Keratinocyte (primary cell): Measurements from ENCODE around the gene TFDP1. TPM values are rescaled to one million over a fixed set of nuclear protein-coding genes. Genes with fewer than 3 reads are reported as not detected.

ENCODE experiments used
- DNase-seq: peaks from one replicate; pipeline ENCODE4 v3.0.0-alpha.2; 2011; ENCODE audit warnings: low read depth, missing footprints, low spot score
- FAIRE-seq: peaks from 2 replicates; lab custom pipeline; 2011; peaks lifted over from hg19 to GRCh38; lab: Jason Lieb, UNC
- H2AFZ ChIP-seq: 2 replicates; pipeline ENCODE4 v1.6.0; 2012; ENCODE audit warnings: low read length, control low read depth, inconsistent platforms; ENCODE audit not compliant: control insufficient read depth
- H3K27ac ChIP-seq: 2 replicates; pipeline ENCODE4 v1.5.1; 2011; ENCODE audit warnings: low read length; ENCODE audit not compliant: control insufficient read depth, insufficient read depth
- H3K27me3 ChIP-seq: 3 replicates; pipeline ENCODE4 v1.6.0; 2011; ENCODE audit warnings: low read length; ENCODE audit not compliant: control insufficient read depth, insufficient read depth; ENCODE audit errors: extremely low read depth
- H3K36me3 ChIP-seq, 2 experiments: 2 replicates in 1 of 2; 3 replicates in 1 of 2; pipeline ENCODE4 v1.5.1; 2011; ENCODE audit warnings: low read length in 2 of 2, mild to moderate bottlenecking in 1 of 2; ENCODE audit not compliant: control insufficient read depth in 2 of 2, insufficient read depth in 2 of 2; ENCODE audit errors: extremely low read depth in 1 of 2
- H3K4me1 ChIP-seq: 3 replicates; pipeline ENCODE4 v1.5.1; 2011; ENCODE audit warnings: low read length; ENCODE audit not compliant: control insufficient read depth, insufficient read depth; ENCODE audit errors: extremely low read depth
- H3K4me2 ChIP-seq: 3 replicates; pipeline ENCODE4 v1.6.0; 2011; ENCODE audit warnings: low read depth, low read length; ENCODE audit not compliant: control insufficient read depth, insufficient read depth; ENCODE audit errors: extremely low read depth
- H3K4me3 ChIP-seq, 3 experiments: fragments of 200-600 bp in 1 of 3; sonication (generic) in 1 of 3; 2 replicates in 2 of 3; 3 replicates in 1 of 3; pipeline ENCODE4 v1.5.1; 2011 to 2016; ENCODE audit warnings: low read length in 3 of 3, mild to moderate bottlenecking in 3 of 3, control low read depth in 2 of 3, inconsistent platforms in 1 of 3, low read depth in 1 of 3, mixed read lengths in 1 of 3, mixed run types in 1 of 3, moderate library complexity in 1 of 3; ENCODE audit not compliant: control insufficient read depth in 2 of 3, insufficient read depth in 2 of 3; ENCODE audit errors: extremely low read depth in 1 of 3
- H3K79me2 ChIP-seq: 2 replicates; pipeline ENCODE4 v1.6.0; 2012; ENCODE audit warnings: low read length; ENCODE audit not compliant: control insufficient read depth, insufficient read depth
- H3K9ac ChIP-seq: 3 replicates; pipeline ENCODE4 v1.6.0; 2011; ENCODE audit warnings: low read length; ENCODE audit not compliant: control insufficient read depth, insufficient read depth; ENCODE audit errors: extremely low read depth
- H3K9me1 ChIP-seq: 3 replicates; pipeline ENCODE4 v1.6.0; 2011; ENCODE audit warnings: low read length; ENCODE audit not compliant: control insufficient read depth, insufficient read depth; ENCODE audit errors: extremely low read depth
- H3K9me3 ChIP-seq: 2 replicates; pipeline ENCODE4 v1.5.1; 2012; ENCODE audit warnings: low read depth, low read length; ENCODE audit not compliant: control insufficient read depth
- H4K20me1 ChIP-seq: 3 replicates; pipeline ENCODE4 v1.6.0; 2011; ENCODE audit warnings: low read length; ENCODE audit not compliant: control insufficient read depth, insufficient read depth; ENCODE audit errors: extremely low read depth
- CTCF ChIP-seq, 3 experiments: IDR thresholded peaks in 1 of 3; conservative IDR thresholded peaks in 1 of 3; optimal IDR thresholded peaks in 1 of 3; 2 replicates in 2 of 3; 3 replicates in 1 of 3; pipeline versions ENCODE3 to v1.5.1; 2011; ENCODE audit warnings: low read length in 3 of 3, mild to moderate bottlenecking in 3 of 3, moderate library complexity in 2 of 3, control low read depth in 1 of 3, inconsistent platforms in 1 of 3; ENCODE audit not compliant: insufficient read depth in 2 of 3; ENCODE audit errors: extremely low read depth in 1 of 3
- EZH2 ChIP-seq: IDR thresholded peaks from one replicate; pipeline ENCODE4 v1.6.1; 2012; ENCODE audit warnings: inconsistent platforms, mild to moderate bottlenecking, low read length, moderate library complexity
- dilution Hi-C: fragments of 300-500 bp; cut with MboI; formaldehyde crosslinking; loops from one replicate; pipeline ENCODE4 v1.7.0; 2020; ENCODE audit warnings: low sequenced_read_pairs; ENCODE audit not compliant: extremely low pct_ligation_motif_present
- polyA minus RNA-seq, 3 experiments: library from RNA; depleted of rRNA, polyadenylated mRNA; stranded (reverse); fragments of >200 nt; gene quantifications; 1 replicate in 1 of 3; 2 replicates in 1 of 3; 3 replicates in 1 of 3; pipeline ENCODE4 v1.2.3, GENCODE V29; 2011
- polyA plus RNA-seq, 5 experiments: library from polyadenylated mRNA; depleted of rRNA in 3 of 5; stranded (reverse) in 3 of 5; stranded (forward) in 1 of 5; unstranded in 1 of 5; fragments of >200 nt; gene quantifications; 1 replicate in 1 of 5; 2 replicates in 3 of 5; 3 replicates in 1 of 5; pipeline versions ENCODE4 v1.2.1 to v1.2.3, GENCODE V29; 2011 to 2012; ENCODE audit warnings: missing spikeins in 2 of 5, low read depth in 1 of 5, low replicate concordance in 1 of 5

TFDP1 gene
- polyA plus RNA-seq = 50.1 to 135 TPM (median 105 TPM) in 3 replicates
- polyA plus RNA-seq (2011; ENCODE audit: low read depth) = 55.4 TPM
- polyA plus RNA-seq (2011; cell fraction: cytosol; rRNA removed) = 84.8 and 94.7 TPM in 2 replicates
- 67.6 and 81.7 TPM in 2 replicates for polyA plus RNA-seq (2011; cell fraction: nucleus; rRNA removed)
- polyA plus RNA-seq (2012; ENCODE audit: low replicate concordance) = 52.4 and 99.8 TPM in 2 replicates
- polyA minus RNA-seq = 64.6 to 85.4 TPM (median 73.4 TPM) in 3 replicates
- 68.3 TPM for polyA minus RNA-seq (2011; cell fraction: cytosol; rRNA and poly(A)+ RNA removed)
- 15.8 and 25.9 TPM in 2 replicates for polyA minus RNA-seq (2011; cell fraction: nucleus; rRNA and poly(A)+ RNA removed)

- Histone ChIP-seq H3K4me3 (peak within 1 kb of the TSS; percentile 52 to 55 (median 55)), H3K27me3 (no peaks in the 10 kb centered on the region), H3K27ac (no peak within 1 kb of the TSS), H3K9me1 (no peaks in the 10 kb centered on the region), H3K79me2 (peaks cover 42% of the 10 kb centered on the region), H2AFZ (peak within 1 kb of the TSS; percentile 47), H3K4me1 (peaks cover 6% of the 10 kb centered on the region), H3K4me2 (peak within 1 kb of the TSS; percentile 65), H4K20me1 (peaks cover 5% of the 10 kb centered on the region), H3K9me3 (no peaks in the 10 kb centered on the region), H3K36me3 (peaks cover 12 to 19% of the 10 kb centered on the region in 2 experiments), H3K9ac (peak within 1 kb of the TSS; percentile 69)
- dilution Hi-C loops = no loop called here
- FAIRE-seq (no peak), DNase-seq (no peak)
- TF ChIP-seq CTCF (optimal IDR thresholded peaks at IDR 0.05 in 1 of 3, IDR thresholded peaks at IDR 0.05 in 1 of 3, conservative IDR thresholded peaks at IDR 0.05 in 1 of 3; ENCODE audit: extremely low read depth in 1 of 3, insufficient read depth in 2 of 3, low read length in 3 of 3) = no peak
- no peak for TF ChIP-seq EZH2
These were observed at the start of gene TFDP1 for GRCh38 chr13:113584205-113584869. TFDP1 (plus strand) TSS chr13:113584753; CDS start chr13:113585838, 1,085 bp downstream.

GRCh38 chr13:113535381-113535781 is 49.2 kb upstream of the TFDP1 start:
- Histone ChIP-seq H3K4me1 (peaks cover 20% of the 10 kb centered on the region), H3K4me3 (no peak overlapping the region), H3K27ac (no peak overlapping the region), H3K9me3 (no peaks in the 10 kb centered on the region), H3K36me3 (peaks cover 12 to 33% of the 10 kb centered on the region in 2 experiments), H3K4me2 (no peak overlapping the region), H3K9me1 (no peaks in the 10 kb centered on the region), H3K9ac (no peak overlapping the region), H3K79me2 (peaks cover 7% of the 10 kb centered on the region), H3K27me3 (no peaks in the 10 kb centered on the region), H4K20me1 (peaks cover 7% of the 10 kb centered on the region), H2AFZ (no peak overlapping the region)
- dilution Hi-C loops = no loop called here
- FAIRE-seq = no peak
- TF ChIP-seq EZH2 = no peak
- no peak for TF ChIP-seq CTCF (optimal IDR thresholded peaks at IDR 0.05 in 1 of 3, IDR thresholded peaks at IDR 0.05 in 1 of 3, conservative IDR thresholded peaks at IDR 0.05 in 1 of 3; ENCODE audit: extremely low read depth in 1 of 3, insufficient read depth in 2 of 3, low read length in 3 of 3)
- DNase-seq = no peak
